Transverse colon (tissue), 3 donors: ENCODE data around the gene LRP1.

ENCODE experiments used
- CTCF ChIP-seq, 5 experiments: fragments of 200-600 bp in 3 of 5; fragments of 450-650 bp in 2 of 5; sonication (generic) in 3 of 5; IDR thresholded peaks; 1 replicate in 2 of 5; 2 replicates in 3 of 5; pipeline ENCODE4 v1.5.1; 2016 to 2017; ENCODE audit warnings: antibody characterized with exemption in 5 of 5, inconsistent platforms in 3 of 5, mild to moderate bottlenecking in 2 of 5, moderate library complexity in 1 of 5
- EP300 ChIP-seq: sonication (generic); formaldehyde crosslinking; IDR thresholded peaks from one replicate; pipeline ENCODE4 v1.6.1; 2017; ENCODE audit warnings: antibody characterized with exemption, low read depth

DNA sequence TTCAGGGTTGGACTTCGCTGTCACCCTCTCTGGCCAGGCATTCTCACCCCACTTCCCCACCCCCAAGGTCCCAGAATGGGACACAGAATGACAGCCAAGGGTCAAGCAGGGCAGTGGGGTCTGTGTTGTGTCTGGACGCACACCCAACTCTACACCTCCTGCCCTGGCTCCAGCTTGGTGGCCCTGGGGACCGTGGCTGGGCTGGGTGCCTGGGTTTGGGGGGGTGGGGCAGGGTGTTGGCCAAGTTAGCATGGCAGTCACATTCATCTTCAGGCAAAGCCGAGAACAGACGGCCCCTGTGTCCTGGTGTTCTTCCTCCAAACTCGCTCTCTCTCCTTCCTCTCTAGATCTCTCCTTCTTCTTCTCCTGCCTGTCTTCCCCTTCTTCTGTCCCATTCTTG is 5.6 kb downstream of the LRP1 start:
- TF ChIP-seq EP300 = no peak
- no peak for TF ChIP-seq CTCF (IDR thresholded peaks at IDR 0.05)
